Measurements from ENCODE around the gene USP49. TPM values are rescaled to one million over a fixed set of nuclear protein-coding genes. Genes with fewer than 3 reads are reported as not detected.
"Not testable (repeated sequence)": the region's sequence is repeated elsewhere in the genome, so short reads cannot be mapped to it uniquely, and the experiment has no call there.

Gene USP49
- total and polyA plus RNA-seq, 9 donors: 2.7 to 6.4 (median 5.0) TPM

GRCh38 chr6:41771058-41771983, 123.9 kb downstream of the USP49 start:
- peaks cover 3% of the 10 kb centered on the region for H3K4me1 ChIP-seq (ENCODE audit: control insufficient read depth, insufficient read depth, low read length)
- peaks cover 56% of the 10 kb centered on the region for H3K36me3 ChIP-seq (ENCODE audit: control insufficient read depth, insufficient read depth, low read length)
- DNase-seq: no peak
- H3K27me3 ChIP-seq (ENCODE audit: control insufficient read depth, insufficient read depth, low read length): no peaks in the 10 kb centered on the region
- 86% methylated on average over 21 of the region's 29 CpGs for WGBS (ENCODE audit: insufficient coverage)
- H3K4me3 ChIP-seq (ENCODE audit: low read length): no peak overlapping the region
- no peak overlapping the region for H3K27ac ChIP-seq (ENCODE audit: low read length)
- H3K9me3 ChIP-seq (replicated peaks; ENCODE audit: control insufficient read depth, low read depth, low read length): no peaks in the 10 kb centered on the region

- no peaks in the 10 kb centered on the region for H3K27me3 ChIP-seq (ENCODE audit: control insufficient read depth, insufficient read depth, low read length)
- no peak for DNase-seq
- peaks cover 49% of the 10 kb centered on the region for H3K36me3 ChIP-seq (ENCODE audit: control insufficient read depth, insufficient read depth, low read length)
- WGBS (ENCODE audit: insufficient coverage): 95% methylated on average over 21 of the region's 30 CpGs
- H3K9me3 ChIP-seq (replicated peaks; ENCODE audit: control insufficient read depth, low read depth, low read length): no peaks in the 10 kb centered on the region
- H3K27ac ChIP-seq (ENCODE audit: low read length): no peak overlapping the region
- no peak overlapping the region for H3K4me3 ChIP-seq (ENCODE audit: low read length)
- peaks cover 3% of the 10 kb centered on the region for H3K4me1 ChIP-seq (ENCODE audit: control insufficient read depth, insufficient read depth, low read length)
Observed at GRCh38 chr6:41770381-41771057, 124.7 kb downstream of the USP49 start.

GRCh38 chr6:41769376-41769775, 125.8 kb downstream of the USP49 start:
- Histone ChIP-seq H3K9me3 (replicated peaks; ENCODE audit: control insufficient read depth, low read depth, low read length) (no peaks in the 10 kb centered on the region), H3K4me1 (ENCODE audit: control insufficient read depth, insufficient read depth, low read length) (peaks cover 3% of the 10 kb centered on the region), H3K4me3 (ENCODE audit: low read length) (no peak overlapping the region), H3K27me3 (ENCODE audit: control insufficient read depth, insufficient read depth, low read length) (no peaks in the 10 kb centered on the region), H3K27ac (ENCODE audit: low read length) (no peak overlapping the region), H3K36me3 (ENCODE audit: control insufficient read depth, insufficient read depth, low read length) (peaks cover 38% of the 10 kb centered on the region)
- WGBS (ENCODE audit: insufficient coverage): 90% methylated on average over 4 of the region's 8 CpGs
- no peak for DNase-seq

GRCh38 chr6:41768545-41769308, 126.4 kb downstream of the USP49 start:
- H3K36me3 ChIP-seq (ENCODE audit: control insufficient read depth, insufficient read depth, low read length): peaks cover 34% of the 10 kb centered on the region
- no peaks in the 10 kb centered on the region for H3K9me3 ChIP-seq (replicated peaks; ENCODE audit: control insufficient read depth, low read depth, low read length)
- H3K27me3 ChIP-seq (ENCODE audit: control insufficient read depth, insufficient read depth, low read length): no peaks in the 10 kb centered on the region
- no peak overlapping the region for H3K27ac ChIP-seq (ENCODE audit: low read length)
- no peak overlapping the region for H3K4me3 ChIP-seq (ENCODE audit: low read length)
- H3K4me1 ChIP-seq (ENCODE audit: control insufficient read depth, insufficient read depth, low read length): peaks cover 3% of the 10 kb centered on the region
- DNase-seq: no peak
- 61% methylated on average over 6 of the region's 10 CpGs for WGBS (ENCODE audit: insufficient coverage)

GRCh38 chr6:41767112-41767833, 127.9 kb downstream of the USP49 start:
- DNase-seq: peak; percentile 69

GRCh38 chr6:41766043-41766664, 129.0 kb downstream of the USP49 start:
- H3K27ac ChIP-seq (ENCODE audit: low read length): not testable (repeated sequence)

More at GRCh38 chr6:41767112-41767833, 127.9 kb downstream of the USP49 start:
- H3K27me3 ChIP-seq (ENCODE audit: control insufficient read depth, insufficient read depth, low read length): no peaks in the 10 kb centered on the region
- no peak overlapping the region for H3K4me3 ChIP-seq (ENCODE audit: low read length)
- 26% methylated on average over 3 of the region's 12 CpGs for WGBS (ENCODE audit: insufficient coverage)
- no peaks in the 10 kb centered on the region for H3K9me3 ChIP-seq (replicated peaks; ENCODE audit: control insufficient read depth, low read depth, low read length)
- H3K27ac ChIP-seq (ENCODE audit: low read length): no peak overlapping the region
- peaks cover 3% of the 10 kb centered on the region for H3K4me1 ChIP-seq (ENCODE audit: control insufficient read depth, insufficient read depth, low read length)
- H3K36me3 ChIP-seq (ENCODE audit: control insufficient read depth, insufficient read depth, low read length): peaks cover 24% of the 10 kb centered on the region

GRCh38 chr6:41763470-41763869, 131.7 kb downstream of the USP49 start:
- WGBS (ENCODE audit: insufficient coverage): 40% methylated on average over 2 of the region's 2 CpGs

More at GRCh38 chr6:41766043-41766664, 129.0 kb downstream of the USP49 start:
- H3K4me1 ChIP-seq (ENCODE audit: control insufficient read depth, insufficient read depth, low read length); H3K4me3 ChIP-seq (ENCODE audit: low read length); DNase-seq; H3K27me3 ChIP-seq (ENCODE audit: control insufficient read depth, insufficient read depth, low read length); H3K9me3 ChIP-seq (replicated peaks; ENCODE audit: control insufficient read depth, low read depth, low read length): not testable (repeated sequence)
- WGBS (ENCODE audit: insufficient coverage): 94% methylated on average over 2 of the region's 4 CpGs
- H3K36me3 ChIP-seq (ENCODE audit: control insufficient read depth, insufficient read depth, low read length): peaks cover 13% of the 10 kb centered on the region

GRCh38 chr6:41759905-41760579, 135.1 kb downstream of the USP49 start:
- no peaks in the 10 kb centered on the region for H3K9me3 ChIP-seq (replicated peaks; ENCODE audit: control insufficient read depth, low read depth, low read length)
- no peak overlapping the region for H3K4me3 ChIP-seq (ENCODE audit: low read length)
- no peak for DNase-seq
- no peaks in the 10 kb centered on the region for H3K27me3 ChIP-seq (ENCODE audit: control insufficient read depth, insufficient read depth, low read length)
- H3K36me3 ChIP-seq (ENCODE audit: control insufficient read depth, insufficient read depth, low read length): no peaks in the 10 kb centered on the region
- H3K4me1 ChIP-seq (ENCODE audit: control insufficient read depth, insufficient read depth, low read length): peaks cover 6% of the 10 kb centered on the region
- no peak overlapping the region for H3K27ac ChIP-seq (ENCODE audit: low read length)
- 50% methylated on average over 1 of the region's 2 CpGs for WGBS (ENCODE audit: insufficient coverage)

More at GRCh38 chr6:41763470-41763869, 131.7 kb downstream of the USP49 start:
- H3K4me3 ChIP-seq (ENCODE audit: low read length): no peak overlapping the region
- no peaks in the 10 kb centered on the region for H3K27me3 ChIP-seq (ENCODE audit: control insufficient read depth, insufficient read depth, low read length)
- H3K4me1 ChIP-seq (ENCODE audit: control insufficient read depth, insufficient read depth, low read length): peaks cover 3% of the 10 kb centered on the region
- no peak for DNase-seq
- no peak overlapping the region for H3K27ac ChIP-seq (ENCODE audit: low read length)
- H3K9me3 ChIP-seq (replicated peaks; ENCODE audit: control insufficient read depth, low read depth, low read length): no peaks in the 10 kb centered on the region
- no peaks in the 10 kb centered on the region for H3K36me3 ChIP-seq (ENCODE audit: control insufficient read depth, insufficient read depth, low read length)
